Left cardiac atrium (tissue), 4 donors: Measurements from ENCODE around the gene PIGL. TPM values are rescaled to one million over a fixed set of nuclear protein-coding genes. Genes with fewer than 3 reads are reported as not detected.
A peak's percentile ranks its signal among the peaks of the same experiment; 100 is the strongest.
"Not testable (repeated sequence)": the region's sequence is repeated elsewhere in the genome, so short reads cannot be mapped to it uniquely, and the experiment has no call there.

Experiments
- ATAC-seq, 2 donors: fragments of 200-7000 bp; cut with Tn5 transposase; one replicate each; pipeline ENCODE4 v1.9.1; 2020; ENCODE audit warnings: mild to moderate bottlenecking in 2 of 2, moderate library complexity in 2 of 2
- DNase-seq: peaks from one replicate; pipeline ENCODE4 v3.0.0-alpha.2; 2020
- intact Hi-C, 2 donors: fragments of 100-400 bp; cut with DNase I; formaldehyde crosslinking; loops; one replicate each; pipeline versions ENCODE4 v1.14.1 to v1.15.1; 2022 to 2023
- total RNA-seq, 2 donors: library from RNA; stranded (reverse); fragmentation: NEBNext Ultra II Directional; extraction: Animal tissue kit (Norgen Biotek cat#: 25700); gene quantifications; one replicate each; pipeline ENCODE4 v1.2.1, GENCODE V29; 2021
- donor health status: DM: no; HTN: yes; CAD: no.
- donor health status: DM: no; HTN: yes; CAD: no; lungs with severe emphysema.
- donor health status: DM: yes; HTN: yes; CAD: no.
- donor health status: Dilated cardiomyopathy.

The PIGL gene
- total RNA-seq, 2 donors from 2014 or later = 9.7 to 18.0 TPM

GRCh38 chr17:16262201-16262600 is 45.2 kb downstream of the PIGL start:
- ATAC-seq = no peak
- intact Hi-C loops = no loop called here
- DNase-seq = no peak

- intact Hi-C loops = no loop called here
- ATAC-seq (no peak), DNase-seq (no peak)
These were observed 50.2 kb downstream of the PIGL start for GRCh38 chr17:16267174-16267573.

- ATAC-seq (no peak), DNase-seq (no peak)
- intact Hi-C loops = no loop called here
These were observed 52.6 kb downstream of the PIGL start for GRCh38 chr17:16269658-16270057.

- DNase-seq (no peak), ATAC-seq (no peak)
- intact Hi-C loops = no loop called here
These were observed 55.3 kb downstream of the PIGL start for GRCh38 chr17:16272111-16272840.

DNA sequence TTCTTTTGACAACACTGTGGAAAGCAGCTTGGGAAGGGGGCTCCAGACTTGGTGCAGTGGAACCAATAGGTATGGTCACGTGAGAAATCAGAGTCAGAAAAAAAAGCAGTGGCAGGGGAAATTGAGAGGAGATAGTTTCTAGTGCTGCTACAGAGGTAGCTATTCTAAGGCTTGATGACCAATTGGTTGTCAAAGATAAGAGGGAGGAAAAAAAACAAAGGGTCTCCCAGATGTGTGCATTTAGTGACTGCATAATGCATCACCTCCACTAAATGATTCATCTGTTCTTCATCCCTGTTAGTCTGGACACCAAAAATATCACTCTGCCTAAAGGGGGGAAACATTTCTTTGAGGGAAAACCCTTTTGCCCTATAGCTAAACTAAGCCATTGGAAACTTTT is 56.5 kb downstream of the PIGL start:
- no peak for ATAC-seq
- DNase-seq = no peak
- intact Hi-C loops = no loop called here

DNA sequence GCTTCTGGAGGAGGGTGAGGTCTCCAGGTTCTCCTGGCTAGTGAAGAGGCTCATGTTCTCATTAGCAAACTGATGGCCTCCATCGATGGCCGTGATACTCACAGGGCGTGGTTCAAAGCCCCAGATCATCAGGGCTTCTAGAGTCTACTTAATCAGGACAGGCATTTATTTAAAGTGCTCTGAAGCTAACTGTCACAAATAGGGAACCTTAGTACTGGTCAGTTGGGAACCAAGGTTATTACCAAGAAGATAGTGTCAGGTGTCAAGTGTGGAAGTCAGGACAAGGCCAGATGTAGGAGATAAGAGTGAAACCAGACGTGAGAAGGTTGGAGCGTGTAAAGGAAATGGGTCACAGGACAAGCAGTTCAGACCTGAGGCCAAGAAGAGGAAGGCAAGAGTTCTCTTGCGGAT is 56.9 kb downstream of the PIGL start:
- ATAC-seq (no peak), DNase-seq (no peak)
- intact Hi-C loops = no loop called here

- no peak for DNase-seq
- no peak for ATAC-seq
- intact Hi-C loops = no loop called here
These were observed 58.0 kb downstream of the PIGL start for GRCh38 chr17:16275024-16275423.

GRCh38 chr17:16277163-16277562 is 60.2 kb downstream of the PIGL start:
- ATAC-seq = no peak
- intact Hi-C loops = no loop called here
- DNase-seq = no peak

- intact Hi-C loops = no loop called here
- no peak for DNase-seq
- ATAC-seq = no peak
These were observed 64.3 kb downstream of the PIGL start for GRCh38 chr17:16281351-16281750.

- ATAC-seq (no peak), DNase-seq (no peak)
- intact Hi-C loops = no loop called here
These were observed 65.5 kb downstream of the PIGL start for GRCh38 chr17:16282522-16282921.

DNA sequence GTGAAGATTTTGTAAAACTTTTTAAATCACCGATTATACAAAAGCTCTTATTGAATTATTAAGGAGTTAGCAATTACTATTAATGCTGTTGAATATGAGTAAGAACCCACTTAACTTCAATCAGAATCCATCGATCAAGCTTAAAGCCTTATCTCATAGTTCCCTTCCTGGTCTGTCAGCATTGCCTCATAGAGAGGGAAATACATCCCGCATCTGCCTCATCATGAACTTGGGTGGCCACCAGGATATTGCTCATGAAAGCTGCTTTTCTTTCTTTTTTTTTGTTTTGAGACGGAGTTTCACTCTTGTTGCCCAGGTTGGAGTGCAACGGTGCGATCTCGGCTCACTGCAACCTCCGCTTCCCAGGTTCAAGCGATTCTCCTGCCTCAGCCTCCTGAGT is 66.7 kb downstream of the PIGL start:
- no peak for DNase-seq
- no peak for ATAC-seq
- intact Hi-C loops = no loop called here

- ATAC-seq (no peak), DNase-seq (no peak)
These were observed 68.6 kb downstream of the PIGL start for GRCh38 chr17:16285646-16286008.

GRCh38 chr17:16286009-16286946 is 69.3 kb downstream of the PIGL start:
- intact Hi-C loops = no loop called here
- ATAC-seq (peak; percentile 94), DNase-seq (peak; percentile 90)

More at GRCh38 chr17:16285646-16286008, 68.6 kb downstream of the PIGL start:
- intact Hi-C loops = no loop called here

DNA sequence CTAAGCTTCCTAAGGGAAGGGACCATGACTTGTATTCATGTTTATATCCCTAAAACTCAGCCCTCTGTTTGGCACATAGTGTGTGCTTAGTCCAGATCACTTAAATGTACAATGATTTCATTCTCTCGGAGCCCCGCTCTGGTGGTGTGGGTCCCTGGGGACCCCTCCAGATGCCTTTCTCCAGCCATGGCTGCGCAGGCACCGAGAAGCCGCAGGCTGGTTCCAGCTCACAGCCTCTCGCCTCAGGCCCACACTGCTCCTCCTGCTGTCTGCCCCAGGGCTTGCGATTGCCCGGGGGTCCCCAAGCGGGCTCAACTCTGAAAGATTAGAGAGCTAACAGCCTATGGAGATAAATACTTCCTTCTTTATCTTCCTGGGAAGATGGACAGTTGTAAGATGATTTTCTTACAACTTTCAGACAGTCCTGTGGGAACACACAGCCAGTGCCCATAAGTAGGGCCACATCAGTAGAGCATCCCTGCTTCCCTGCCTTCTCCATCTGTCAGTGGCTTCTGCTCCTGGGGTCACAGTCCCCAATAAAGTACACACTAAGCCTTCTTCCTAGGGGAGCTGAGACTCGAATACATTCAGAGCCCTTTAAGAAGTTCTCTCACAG is 70.0 kb downstream of the PIGL start:
- intact Hi-C loops = no loop called here
- ATAC-seq (peak; percentile 25 to 34), DNase-seq (peak; percentile 37)

- ATAC-seq (peak; percentile 21 to 29), DNase-seq (no peak)
- intact Hi-C loops = no loop called here
These were observed 70.6 kb downstream of the PIGL start for GRCh38 chr17:16287563-16288027.

- DNase-seq = no peak
- ATAC-seq = no peak
These were observed 72.0 kb downstream of the PIGL start for GRCh38 chr17:16288860-16289571.

GRCh38 chr17:16293931-16294330 is 76.9 kb downstream of the PIGL start:
- ATAC-seq = no peak
- intact Hi-C loops = no loop called here

More at GRCh38 chr17:16288860-16289571, 72.0 kb downstream of the PIGL start:
- intact Hi-C loops = no loop called here

GRCh38 chr17:16294560-16294959 is 77.5 kb downstream of the PIGL start:
- intact Hi-C loops = no loop called here
- ATAC-seq (no peak), DNase-seq (no peak)

More at GRCh38 chr17:16293931-16294330, 76.9 kb downstream of the PIGL start:
- no peak for DNase-seq

DNA sequence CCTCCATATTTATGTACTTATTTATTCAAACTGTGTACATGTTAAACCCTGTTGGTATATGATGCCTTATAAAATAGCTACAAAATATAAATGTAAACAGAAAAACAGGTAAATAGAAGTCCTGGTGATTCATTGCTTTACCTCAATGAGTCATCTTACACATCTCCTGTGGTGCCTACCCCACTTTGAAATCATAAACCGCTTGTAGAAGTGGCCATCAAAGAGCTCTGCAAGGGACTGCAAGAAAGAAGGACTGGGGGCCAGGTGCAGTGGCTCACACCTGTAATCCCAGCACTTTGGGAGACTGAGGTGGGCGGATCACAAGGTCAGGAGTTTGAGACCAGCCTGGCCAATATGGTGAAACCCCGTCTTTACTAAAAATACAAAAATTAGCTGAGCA is 79.1 kb downstream of the PIGL start:
- intact Hi-C loops, ATAC-seq, DNase-seq: not testable (repeated sequence)
